ENCODE results near the gene EXD3. TPM values are rescaled to one million over a fixed set of nuclear protein-coding genes. Genes with fewer than 3 reads are reported as not detected.

EXD3 gene
- total RNA-seq, 2 experiments from 2014 or later, result 6.7 to 7.1 TPM

DNA sequence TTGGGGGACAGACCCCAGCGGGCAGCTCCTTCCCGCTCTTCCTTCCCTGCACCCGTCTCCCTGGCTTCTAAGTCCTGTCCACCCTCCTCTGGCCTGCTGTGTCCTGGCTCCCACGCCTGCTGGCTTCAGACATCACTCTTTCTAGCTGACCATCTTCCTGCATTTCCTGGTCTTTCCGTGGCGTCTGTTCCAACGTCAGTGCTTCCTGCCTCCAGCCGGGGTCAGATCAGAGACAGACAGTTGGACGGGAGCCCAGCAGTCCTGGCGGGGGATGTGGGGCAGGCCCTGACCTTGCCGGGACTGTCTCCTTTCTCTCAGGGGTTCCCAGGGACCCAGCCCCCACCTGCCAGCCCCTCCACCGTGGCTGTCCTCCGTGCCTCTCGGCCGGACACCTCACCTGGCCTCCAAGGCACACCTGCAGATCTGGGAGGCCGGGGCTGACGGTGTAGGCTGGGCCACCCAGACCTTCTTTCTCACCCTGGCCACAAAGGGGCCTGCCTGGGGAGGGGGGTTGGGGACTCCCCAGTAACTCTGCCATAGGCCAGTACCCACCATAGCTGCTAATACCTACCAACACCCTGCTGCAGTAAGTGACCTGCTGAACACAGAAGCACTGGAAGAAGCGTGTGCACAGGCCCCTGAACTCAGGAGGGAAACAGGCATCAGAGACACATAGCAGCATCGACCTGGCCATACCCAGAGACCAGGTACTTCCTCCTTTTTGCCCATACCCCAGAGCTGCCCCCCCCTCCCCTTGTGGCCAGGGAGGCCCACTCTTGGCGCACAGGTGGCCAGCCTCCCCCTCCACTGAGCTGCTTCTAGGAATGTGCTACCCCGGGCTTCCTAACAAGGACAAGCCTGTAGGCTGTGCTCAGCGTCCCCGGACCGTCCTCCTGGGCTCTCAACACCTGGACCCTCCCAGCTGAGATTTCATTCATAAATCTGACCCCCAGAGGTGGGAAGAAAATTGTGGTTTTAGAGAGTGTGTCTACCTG lies 126.0 kb downstream of the EXD3 start:
- ATAC-seq (no peak), DNase-seq (no peak)
- intact Hi-C loops (cut with DNase I, micrococcal nuclease), result loop anchor here in 1 of 2 experiments (10.0 kb wide), 2 partner anchors 148 to 228 kb away; partner anchors contain the start of gene ENTPD8
- ChIA-PET POLR2A (no interaction called here), CTCF (interaction anchor here (0.5 kb wide), 1 partner anchor 113 kb away, joined by 3 read pairs; no protein-coding TSS in a partner anchor)
- H3K4me3 Mint-ChIP-seq, result peak overlapping the region; percentile 15
- H3K27me3 Mint-ChIP-seq, result peaks cover 32% of the 10 kb centered on the region
- no peak overlapping the region for H3K27ac Mint-ChIP-seq
- H3K9me3 Mint-ChIP-seq (ENCODE audit: low read depth), result no peaks in the 10 kb centered on the region
- H3K36me3 Mint-ChIP-seq (ENCODE audit: low read depth), result no peaks in the 10 kb centered on the region
- H3K4me1 Mint-ChIP-seq, result peaks cover 7% of the 10 kb centered on the region

DNA sequence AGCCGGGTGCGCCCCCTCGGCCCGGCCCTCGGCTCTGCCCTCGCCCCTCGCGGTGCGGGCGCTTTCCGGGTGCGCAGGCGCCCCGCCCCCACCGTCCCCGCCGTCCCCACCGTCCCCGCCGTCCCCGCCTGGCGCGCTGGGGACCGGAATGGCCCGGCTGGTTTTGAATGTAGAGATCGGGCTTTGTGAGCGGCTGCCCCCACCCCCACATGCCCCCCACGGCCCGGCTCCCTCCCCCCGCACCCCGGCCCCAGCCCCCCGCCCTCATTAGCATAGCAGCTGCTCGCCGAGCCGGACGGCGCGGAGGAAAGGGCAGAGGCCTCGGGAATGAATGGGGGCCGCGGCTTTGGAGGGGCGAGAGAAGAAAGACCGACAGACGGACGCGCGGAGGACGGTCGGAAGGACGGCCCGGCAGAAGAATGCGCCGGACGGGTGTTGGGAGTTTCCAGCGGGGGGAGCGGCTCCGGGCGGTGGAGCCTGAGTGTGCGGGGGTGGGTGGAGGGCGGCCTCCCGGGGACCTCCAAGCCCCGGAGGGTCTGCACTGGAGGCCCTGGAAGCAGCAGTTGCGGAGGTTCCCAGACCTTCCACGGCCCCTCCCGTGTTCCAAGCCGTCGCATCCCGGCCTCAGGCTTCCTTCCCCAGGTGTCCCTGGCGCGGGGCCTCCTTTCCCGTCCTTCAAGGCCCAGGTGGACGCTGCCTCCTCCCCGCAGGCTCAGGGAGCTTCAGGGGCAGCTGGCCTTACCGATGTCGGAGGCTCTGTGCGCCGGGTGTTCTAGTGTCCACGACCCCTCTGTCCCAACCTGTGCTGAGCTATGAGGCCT lies 126.9 kb downstream of the EXD3 start:
- intact Hi-C loops (cut with DNase I, micrococcal nuclease), result loop anchor here (1.0 to 10.0 kb wide), 7 partner anchors 111 to 231 kb away; partner anchors contain the start of genes ENTPD8 (in 1 of the 2), EXD3 (in 1 of the 2) and NOXA1 (in 1 of the 2)
- Mint-ChIP-seq H3K27ac (no peak overlapping the region), H3K4me1 (peaks cover 7% of the 10 kb centered on the region)

DNA sequence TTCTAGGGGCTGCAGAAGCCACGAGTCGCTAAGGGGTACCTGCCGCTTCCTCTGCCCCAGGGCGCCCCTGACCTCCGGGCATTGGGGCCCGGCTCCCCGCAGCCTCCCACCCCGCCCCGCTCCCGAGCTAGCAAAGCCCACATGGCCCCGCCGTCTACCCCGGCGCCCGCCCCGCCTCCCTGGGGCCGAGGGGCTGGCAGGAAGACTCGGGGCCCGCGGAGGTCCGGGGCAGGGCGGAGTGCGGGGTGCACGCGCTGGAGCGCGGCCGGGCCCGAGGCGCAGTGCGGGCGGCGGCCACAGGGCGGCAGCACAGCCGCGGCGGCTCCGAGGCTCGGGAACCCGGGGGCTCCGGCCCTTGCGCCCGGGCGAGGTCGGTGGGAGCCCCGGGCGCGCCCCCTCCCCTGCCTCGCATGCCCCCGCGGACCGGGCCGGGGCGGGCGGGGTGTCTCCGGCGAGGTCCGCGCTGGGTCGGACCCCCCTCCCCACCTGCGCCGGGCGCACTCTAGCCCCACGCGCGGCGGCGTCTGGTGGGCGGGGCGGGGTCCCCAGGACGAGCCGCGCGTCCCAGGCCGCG lies 127.6 kb downstream of the EXD3 start:
- H3K36me3 Mint-ChIP-seq (ENCODE audit: low read depth), result no peaks in the 10 kb centered on the region
- POLR2A ChIA-PET, result no interaction called here

More for the DNA sequence above, 126.9 kb downstream of the EXD3 start:
- Mint-ChIP-seq H3K27me3 (peaks cover 32% of the 10 kb centered on the region), H3K36me3 (ENCODE audit: low read depth) (no peaks in the 10 kb centered on the region), H3K9me3 (ENCODE audit: low read depth) (no peaks in the 10 kb centered on the region), H3K4me3 (peak overlapping the region; percentile 15)
- ATAC-seq (peak; percentile 8), DNase-seq (no peak)
- CTCF ChIA-PET, result no interaction called here
- POLR2A ChIA-PET, result no interaction called here

DNA sequence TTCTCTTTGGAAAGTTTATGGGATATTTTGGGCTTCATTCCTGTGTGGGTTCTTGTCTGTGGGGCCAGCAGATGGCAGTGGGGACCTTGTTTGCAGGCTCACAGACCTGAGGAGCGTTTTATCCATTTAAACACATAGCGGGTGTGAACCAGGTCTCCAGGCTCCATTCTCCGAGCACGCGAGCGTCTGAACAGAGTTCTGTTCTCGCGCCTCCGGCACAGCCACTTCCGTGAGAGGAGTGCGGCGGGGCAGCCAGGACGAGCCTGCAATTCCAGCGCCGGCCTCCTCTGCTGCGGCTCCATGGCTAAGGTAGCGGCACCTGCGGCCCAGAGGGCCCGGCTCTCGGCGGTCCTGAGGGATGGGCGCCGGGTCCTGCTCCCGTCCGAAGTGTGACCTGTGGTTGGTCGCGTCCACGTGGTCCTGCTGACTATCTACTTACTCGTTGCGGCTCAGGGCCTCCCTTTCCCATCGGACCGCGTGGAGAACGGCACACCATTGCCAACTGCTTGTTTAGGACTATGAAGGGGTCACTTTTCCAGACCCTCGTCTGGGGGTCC lies 128.2 kb downstream of the EXD3 start:
- POLR2A ChIA-PET, result no interaction called here

More for the DNA sequence above, 127.6 kb downstream of the EXD3 start:
- DNase-seq, result peak; percentile 72
- CTCF ChIA-PET, result no interaction called here
- no peak overlapping the region for H3K4me3 Mint-ChIP-seq
- no peak overlapping the region for H3K27ac Mint-ChIP-seq
- H3K4me1 Mint-ChIP-seq, result peaks cover 3% of the 10 kb centered on the region
- intact Hi-C loops (cut with DNase I, micrococcal nuclease), result loop anchor here (1.0 to 10.0 kb wide), 7 partner anchors 111 to 231 kb away; partner anchors contain the start of genes ENTPD8 (in 1 of the 2), EXD3 (in 1 of the 2) and NOXA1 (in 1 of the 2)
- no peaks in the 10 kb centered on the region for H3K9me3 Mint-ChIP-seq (ENCODE audit: low read depth)
- ATAC-seq, result peak; percentile 79
- H3K27me3 Mint-ChIP-seq, result peaks cover 28% of the 10 kb centered on the region

DNA sequence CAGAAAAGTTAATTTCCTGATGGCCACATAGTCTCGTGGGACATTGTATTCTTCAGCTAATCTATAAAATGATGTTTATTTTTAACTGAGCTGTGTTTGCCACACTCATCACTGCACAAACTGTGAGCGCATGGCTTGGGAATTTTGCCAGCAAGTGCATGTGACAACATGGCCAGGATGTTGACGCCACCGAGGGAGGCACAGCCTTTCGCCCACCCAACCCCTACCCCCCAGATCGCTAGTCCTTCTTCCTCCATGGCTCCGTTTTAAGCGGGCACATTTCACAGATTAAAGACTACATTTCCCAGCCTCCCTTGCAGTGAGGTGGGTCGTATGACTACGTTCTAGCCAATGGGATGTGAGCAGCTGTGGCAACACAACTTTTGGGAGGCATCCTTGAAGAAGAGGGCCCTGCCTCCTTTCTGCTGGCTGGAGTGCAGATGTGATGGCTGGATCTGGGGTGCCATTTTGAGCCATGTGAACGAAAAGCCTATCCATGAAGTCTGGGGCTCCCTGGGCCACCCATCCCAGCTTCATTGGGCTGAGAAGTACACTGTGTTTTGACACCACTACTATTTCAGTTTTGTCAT lies 128.8 kb downstream of the EXD3 start:
- ChIA-PET CTCF (interaction anchor here (1.0 to 1.4 kb wide), 3 partner anchors 8 to 207 kb away, joined by 3 to 4 read pairs (median 3); partner anchors contain the start of genes MAN1B1 and NRARP), POLR2A (no interaction called here)
- Mint-ChIP-seq H3K36me3 (ENCODE audit: low read depth) (no peaks in the 10 kb centered on the region), H3K4me3 (peak overlapping the region; percentile 11), H3K9me3 (ENCODE audit: low read depth) (no peaks in the 10 kb centered on the region), H3K27me3 (peaks cover 23% of the 10 kb centered on the region), H3K4me1 (no peaks in the 10 kb centered on the region), H3K27ac (no peak overlapping the region)
- DNase-seq (peak; percentile 60), ATAC-seq (peak; percentile 81)
- intact Hi-C loops (cut with DNase I, micrococcal nuclease), result loop anchor here (2.0 to 10.0 kb wide), 4 partner anchors 113 to 233 kb away; partner anchors contain the start of gene ENTPD8 (in 1 of the 2)

More for the DNA sequence above, 128.2 kb downstream of the EXD3 start:
- DNase-seq, result peak; percentile 44
- CTCF ChIA-PET, result interaction anchor here (1.0 kb wide), 1 partner anchor 208 kb away, joined by 3 read pairs; the partner anchor contains the start of gene MAN1B1
- peak; percentile 27 for ATAC-seq
- Mint-ChIP-seq H3K27ac (no peak overlapping the region), H3K36me3 (ENCODE audit: low read depth) (no peaks in the 10 kb centered on the region), H3K9me3 (ENCODE audit: low read depth) (no peaks in the 10 kb centered on the region), H3K27me3 (peaks cover 25% of the 10 kb centered on the region), H3K4me1 (peaks cover under 1% of the 10 kb centered on the region), H3K4me3 (peak overlapping the region; percentile 11)
- intact Hi-C loops (cut with DNase I, micrococcal nuclease), result loop anchor here (1.0 to 10.0 kb wide), 7 partner anchors 112 to 232 kb away; partner anchors contain the start of genes ENTPD8 (in 1 of the 2), EXD3 (in 1 of the 2) and NOXA1 (in 1 of the 2)

DNA sequence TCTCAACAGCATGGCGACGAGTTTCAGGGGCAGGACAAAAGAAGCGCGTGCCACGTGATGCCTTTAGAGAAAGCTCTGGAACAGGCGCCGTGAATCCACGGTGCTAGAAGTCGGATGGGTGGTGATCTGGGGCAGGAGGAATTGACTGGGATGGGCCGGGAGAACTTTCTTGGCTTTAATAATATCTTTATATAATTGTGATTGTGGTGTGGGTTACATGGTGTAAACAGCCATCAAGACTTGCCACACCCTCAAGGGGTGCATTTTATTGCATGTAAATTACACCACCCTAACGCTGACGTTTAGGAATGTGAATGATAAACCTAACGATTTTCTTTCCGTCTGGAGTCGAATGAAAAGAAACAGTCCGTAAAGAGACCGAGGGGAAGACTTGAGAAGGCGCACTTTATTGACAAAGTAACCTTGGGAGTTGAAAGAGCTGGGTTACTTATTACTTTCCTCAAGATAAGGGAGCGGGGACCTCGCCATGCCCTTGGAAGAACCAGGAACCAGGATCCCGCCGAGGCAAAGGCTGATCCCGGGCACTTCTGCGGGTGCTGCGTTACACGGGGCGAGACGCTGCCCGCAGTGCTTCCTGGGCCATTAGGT lies 129.4 kb downstream of the EXD3 start:
- ATAC-seq, result no peak
- no peak overlapping the region for H3K4me3 Mint-ChIP-seq
- intact Hi-C loops (cut with DNase I, micrococcal nuclease), result loop anchor here (2.0 to 10.0 kb wide), 4 partner anchors 113 to 233 kb away; partner anchors contain the start of gene ENTPD8 (in 1 of the 2)
- H3K27me3 Mint-ChIP-seq, result peaks cover 23% of the 10 kb centered on the region
- H3K36me3 Mint-ChIP-seq (ENCODE audit: low read depth), result no peaks in the 10 kb centered on the region
- ChIA-PET CTCF (interaction anchor here (1.0 to 1.4 kb wide), 3 partner anchors 8 to 207 kb away, joined by 3 to 4 read pairs (median 3); partner anchors contain the start of genes MAN1B1 and NRARP), POLR2A (no interaction called here)
- no peak for DNase-seq
- H3K4me1 Mint-ChIP-seq, result no peaks in the 10 kb centered on the region
- no peaks in the 10 kb centered on the region for H3K9me3 Mint-ChIP-seq (ENCODE audit: low read depth)
- H3K27ac Mint-ChIP-seq, result no peak overlapping the region

DNA sequence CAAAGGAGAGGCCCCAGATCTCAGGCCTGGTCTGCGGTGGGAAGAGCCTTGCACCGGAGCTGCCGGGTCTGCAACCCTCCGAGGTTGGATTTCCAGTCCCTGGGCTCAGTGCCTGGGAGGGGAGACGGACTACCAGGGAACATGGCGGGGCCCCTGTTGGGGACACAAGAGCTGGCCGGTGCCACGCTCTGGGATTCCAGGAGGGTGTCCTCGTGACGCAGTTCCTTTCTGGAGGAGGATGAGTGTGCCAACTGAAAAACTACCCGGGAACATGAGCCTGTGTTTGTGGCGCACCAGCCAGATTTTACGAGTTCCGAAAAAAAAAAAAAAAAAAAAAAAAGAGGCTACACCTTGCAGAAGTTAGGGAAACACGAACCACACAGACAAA lies 129.9 kb downstream of the EXD3 start:
- ATAC-seq (no peak), DNase-seq (no peak)
- no peaks in the 10 kb centered on the region for H3K9me3 Mint-ChIP-seq (ENCODE audit: low read depth)
- intact Hi-C loops (cut with DNase I, micrococcal nuclease), result loop anchor here in 1 of 2 experiments (10.0 kb wide), 2 partner anchors 152 to 232 kb away; partner anchors contain the start of gene ENTPD8
- no peak overlapping the region for H3K4me3 Mint-ChIP-seq
- H3K36me3 Mint-ChIP-seq (ENCODE audit: low read depth), result no peaks in the 10 kb centered on the region
- ChIA-PET POLR2A (no interaction called here), CTCF (interaction anchor here (1.2 to 1.4 kb wide), 2 partner anchors 9 to 15 kb away, joined by 3 to 4 read pairs; partner anchors contain the start of gene NRARP)
- peaks cover 23% of the 10 kb centered on the region for H3K27me3 Mint-ChIP-seq
- no peaks in the 10 kb centered on the region for H3K4me1 Mint-ChIP-seq
- H3K27ac Mint-ChIP-seq, result no peak overlapping the region

DNA sequence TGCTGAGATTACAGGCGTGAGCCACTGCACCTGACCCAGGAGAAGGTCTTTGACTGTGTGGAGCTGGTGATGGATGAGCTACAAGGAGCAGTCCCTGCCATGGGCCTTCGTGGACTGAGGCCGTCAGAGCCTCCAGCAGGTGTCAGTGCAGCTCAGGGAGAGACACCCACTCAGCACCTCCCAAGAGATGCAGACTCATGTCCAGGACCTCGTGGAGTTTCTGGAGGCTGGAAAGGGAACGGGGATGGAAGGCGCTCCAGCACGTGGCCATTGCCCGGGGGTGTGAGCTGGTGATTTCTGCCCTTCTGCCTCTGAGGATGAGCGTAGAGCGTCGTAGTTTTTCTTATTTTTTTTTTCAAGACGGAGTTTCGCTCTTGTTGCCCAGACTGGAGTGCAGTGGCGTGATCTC lies 136.0 kb downstream of the EXD3 start:
- ChIA-PET POLR2A (interaction anchor here (0.7 kb wide), 1 partner anchor 388 kb away, joined by 4 read pairs; no protein-coding TSS in a partner anchor), CTCF (interaction anchor here (0.5 to 1.7 kb wide), 8 partner anchors 10 to 229 kb away, joined by 3 to 5 read pairs (median 3); partner anchors contain the start of gene TOR4A)
- peak; percentile 78 for ATAC-seq
- H3K4me3 Mint-ChIP-seq, result no peak overlapping the region
- DNase-seq, result peak; percentile 64
- H3K36me3 Mint-ChIP-seq (ENCODE audit: low read depth), result no peaks in the 10 kb centered on the region
- H3K4me1 Mint-ChIP-seq, result no peaks in the 10 kb centered on the region
- H3K27ac Mint-ChIP-seq, result no peak overlapping the region
- H3K27me3 Mint-ChIP-seq, result peaks cover 9% of the 10 kb centered on the region
- intact Hi-C loops (cut with DNase I, micrococcal nuclease), result loop anchor here in 1 of 2 experiments (2.0 kb wide), 1 partner anchor 158 kb away; no protein-coding TSS in a partner anchor
- no peaks in the 10 kb centered on the region for H3K9me3 Mint-ChIP-seq (ENCODE audit: low read depth)

DNA sequence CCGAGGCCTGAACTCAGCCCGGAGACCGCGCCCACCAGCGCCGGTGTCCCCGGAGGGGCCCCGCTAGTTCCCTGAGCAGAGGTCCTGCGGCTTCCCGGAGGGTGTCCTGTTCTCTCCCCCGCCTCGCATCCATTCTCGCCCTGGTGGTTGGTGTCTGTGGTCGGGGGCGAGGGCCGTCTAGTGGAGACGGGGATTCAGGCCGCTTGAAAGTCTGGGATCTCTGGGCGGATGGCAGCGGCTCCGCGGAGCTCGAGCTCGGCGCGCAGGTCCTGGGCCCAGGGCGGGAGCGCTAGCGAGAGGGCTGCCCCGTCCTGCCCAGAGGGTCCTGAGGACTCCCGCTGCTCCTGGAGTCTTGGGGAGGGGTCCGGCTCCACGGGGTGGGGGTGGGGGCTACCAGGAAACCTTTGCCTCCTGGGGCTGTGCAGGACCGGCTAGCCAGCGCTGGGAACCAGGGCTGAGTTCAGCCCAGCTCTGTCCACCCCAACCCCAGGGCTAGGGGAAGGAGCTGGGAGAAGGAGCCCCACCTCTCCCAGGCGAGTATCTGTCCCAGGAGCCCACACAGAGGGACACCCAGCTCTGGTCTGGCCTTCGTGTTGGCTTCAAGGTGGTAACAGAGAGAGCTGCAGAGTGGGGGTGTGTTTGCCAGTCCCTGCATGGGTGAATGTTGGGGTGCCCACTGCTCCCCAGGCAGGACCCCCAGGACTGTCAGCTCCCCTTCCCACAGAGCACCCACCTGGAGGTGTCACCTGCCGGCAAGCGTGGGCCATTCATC lies 141.4 kb downstream of the EXD3 start:
- ChIA-PET CTCF (interaction anchor here (1.6 kb wide), 1 partner anchor 20 kb away, joined by 4 read pairs; the partner anchor contains the start of gene NRARP), POLR2A (interaction anchor here (0.6 kb wide), 1 partner anchor 305 kb away, joined by 3 read pairs; no protein-coding TSS in a partner anchor)
- peaks cover 8% of the 10 kb centered on the region for H3K4me1 Mint-ChIP-seq
- ATAC-seq, result no peak
- no peak overlapping the region for H3K4me3 Mint-ChIP-seq
- no peaks in the 10 kb centered on the region for H3K36me3 Mint-ChIP-seq (ENCODE audit: low read depth)
- no peak for DNase-seq
- peaks cover 5% of the 10 kb centered on the region for H3K27me3 Mint-ChIP-seq
- intact Hi-C loops (cut with DNase I, micrococcal nuclease), result no loop called here
- no peak overlapping the region for H3K27ac Mint-ChIP-seq
- H3K9me3 Mint-ChIP-seq (ENCODE audit: low read depth), result no peaks in the 10 kb centered on the region

All from activated CD4-positive, alpha-beta T cell treated with anti-CD3 and anti-CD28 coated beads for 36 hours (primary cell).